Neural progenitor cell (in vitro differentiated cells): ENCODE measurements around the gene GLP1R. TPM values are rescaled to one million over a fixed set of nuclear protein-coding genes. Genes with fewer than 3 reads are reported as not detected.

Experiments used
- DNase-seq: peaks from one replicate; pipeline ENCODE4 v3.0.0-alpha.2; 2016; ENCODE audit warnings: low spot score
- H2AFZ ChIP-seq: fragments of 200-600 bp; sonication (generic); replicated peaks from 2 replicates; pipeline ENCODE4 v1.6.1; 2016; ENCODE audit warnings: antibody characterized with exemption
- H3F3A ChIP-seq: fragments of 200-600 bp; sonication (generic); 2 replicates; pipeline ENCODE4 v1.6.1; 2016; ENCODE audit warnings: antibody characterized with exemption, low read depth
- H3K27ac ChIP-seq: fragments of 200-600 bp; sonication (generic); 2 replicates; pipeline ENCODE4 v1.5.1; 2016; ENCODE audit warnings: mild to moderate bottlenecking
- H3K27me3 ChIP-seq: fragments of 200-600 bp; sonication (generic); 2 replicates; pipeline ENCODE4 v1.6.1; 2016; ENCODE audit warnings: mild to moderate bottlenecking, moderate library complexity
- H3K36me3 ChIP-seq: fragments of 200-600 bp; sonication (generic); 2 replicates; pipeline ENCODE4 v1.5.1; 2016
- H3K4me1 ChIP-seq: fragments of 200-600 bp; sonication (generic); 2 replicates; pipeline ENCODE4 v1.6.1; 2016; ENCODE audit warnings: mixed run types
- H3K4me2 ChIP-seq: fragments of 200-600 bp; sonication (generic); 2 replicates; pipeline ENCODE4 v1.6.1; 2016
- H3K4me3 ChIP-seq: fragments of 200-600 bp; sonication (generic); 2 replicates; pipeline ENCODE4 v1.5.1; 2016
- H3K79me2 ChIP-seq: fragments of 200-600 bp; sonication (generic); 2 replicates; pipeline ENCODE4 v1.6.1; 2016; ENCODE audit warnings: low read depth
- H3K9ac ChIP-seq: fragments of 200-600 bp; sonication (generic); 2 replicates; pipeline ENCODE4 v1.6.1; 2016
- H3K9me3 ChIP-seq: fragments of 200-600 bp; sonication (generic); 2 replicates; pipeline ENCODE4 v1.5.1; 2016; ENCODE audit warnings: low read depth
- H4K20me1 ChIP-seq: fragments of 200-600 bp; sonication (generic); 2 replicates; pipeline ENCODE4 v1.6.1; 2016; ENCODE audit warnings: low read depth
- H3K27ac Mint-ChIP-seq: 3 replicates; pipeline ENCODE4 v1.8.0; 2021; ENCODE audit warnings: mixed read lengths
- H3K27me3 Mint-ChIP-seq: 2 replicates; pipeline ENCODE4 v1.8.0; 2022; ENCODE audit warnings: low read depth, mild to moderate bottlenecking, inconsistent platforms, moderate library complexity, mixed read lengths; ENCODE audit not compliant: insufficient read depth
- H3K36me3 Mint-ChIP-seq: 3 replicates; pipeline ENCODE4 v1.8.0; 2021; ENCODE audit warnings: mixed read lengths
- H3K4me1 Mint-ChIP-seq: 3 replicates; pipeline ENCODE4 v1.8.0; 2021; ENCODE audit warnings: mixed read lengths
- H3K4me3 Mint-ChIP-seq: 3 replicates; pipeline ENCODE4 v1.8.0; 2021; ENCODE audit warnings: mild to moderate bottlenecking, moderate library complexity, mixed read lengths
- H3K9me3 Mint-ChIP-seq: 3 replicates; pipeline ENCODE4 v1.8.0; 2020; ENCODE audit warnings: mixed read lengths
- CTCF ChIP-seq: fragments of 200-600 bp; sonication (generic); IDR thresholded peaks from 2 replicates; pipeline ENCODE4 v1.5.1; 2017; ENCODE audit warnings: antibody characterized with exemption, mild to moderate bottlenecking
- EZH2 ChIP-seq: fragments of 200-600 bp; sonication (generic); IDR thresholded peaks from 2 replicates; pipeline ENCODE4 v1.6.1; 2017; ENCODE audit warnings: antibody characterized with exemption, mild to moderate bottlenecking, moderate library complexity
- EZH2phosphoT487 ChIP-seq: fragments of 200-600 bp; sonication (generic); IDR thresholded peaks from 2 replicates; pipeline ENCODE4 v1.6.1; 2017; ENCODE audit warnings: antibody characterized with exemption
- total RNA-seq: library from RNA; depleted of rRNA; stranded (reverse); fragments of >200 nt; gene quantifications from 2 replicates; pipeline ENCODE4 v1.2.3, GENCODE V29; 2015; ENCODE audit warnings: low replicate concordance

The GLP1R gene
- total RNA-seq, 1 donor from 2014 or later: 0.82 TPM

DNA sequence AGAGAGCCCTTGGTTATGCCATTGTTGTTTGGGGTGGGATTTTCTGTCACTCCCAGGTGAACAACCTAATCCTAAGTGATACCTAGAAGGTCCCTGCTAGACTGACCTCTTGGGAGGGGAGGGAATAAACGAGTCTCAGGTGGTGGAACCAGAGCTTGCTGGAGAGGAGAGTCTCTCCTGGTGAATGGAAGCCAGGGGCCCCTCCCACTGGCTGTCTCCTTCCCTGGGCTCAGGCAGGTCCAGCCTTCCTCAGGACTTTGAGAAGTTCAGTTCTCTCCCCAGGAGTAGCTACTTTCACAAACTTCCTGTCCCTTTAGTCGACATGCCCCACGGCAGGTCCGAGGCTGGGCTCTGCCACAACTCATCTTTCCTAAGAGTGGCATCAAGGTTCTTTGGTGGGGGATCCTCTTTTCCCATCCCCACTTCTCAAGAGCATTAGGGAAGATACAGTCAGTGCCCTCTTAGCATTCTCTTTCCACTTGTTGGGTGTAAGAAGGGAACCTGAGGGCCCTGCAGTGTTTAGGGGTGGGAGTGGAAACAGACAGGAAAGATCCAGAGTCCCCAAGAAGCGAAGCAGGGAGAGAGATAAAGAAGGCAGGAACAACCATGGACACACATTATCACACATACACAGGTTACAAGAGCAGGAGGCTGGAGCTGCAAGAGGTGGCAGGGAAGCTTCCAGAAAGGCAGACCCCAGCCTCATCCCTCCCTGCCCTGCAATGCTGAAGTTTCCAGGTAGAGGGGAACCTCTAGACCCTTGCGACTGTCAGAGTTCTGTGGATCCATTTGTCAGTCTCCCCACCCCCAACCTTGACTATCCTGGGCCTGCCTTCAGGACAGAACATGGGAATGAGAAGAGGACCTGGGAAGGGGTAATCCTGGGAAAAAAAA is 900 bp upstream of the GLP1R start:
- Histone ChIP-seq H3K79me2 (no peaks in the 10 kb centered on the region), H3K4me3 (peak overlapping the region; percentile 65), H3K4me1 (no peaks in the 10 kb centered on the region), H3K9me3 (no peaks in the 10 kb centered on the region), H3F3A (peaks cover 2% of the 10 kb centered on the region), H3K36me3 (no peaks in the 10 kb centered on the region), H3K27me3 (peaks cover 50% of the 10 kb centered on the region), H3K4me2 (peak overlapping the region; percentile 98), H3K9ac (no peak overlapping the region), H4K20me1 (peaks cover 24% of the 10 kb centered on the region), H2AFZ (peak overlapping the region; percentile 95), H3K27ac (no peak overlapping the region)
- Mint-ChIP-seq H3K9me3 (no peaks in the 10 kb centered on the region), H3K4me1 (no peaks in the 10 kb centered on the region), H3K36me3 (no peaks in the 10 kb centered on the region), H3K27ac (no peak overlapping the region), H3K4me3 (peak overlapping the region; percentile 60), H3K27me3 (peaks cover 47% of the 10 kb centered on the region)
- TF ChIP-seq EZH2 (no peak), EZH2phosphoT487 (no peak), CTCF (no peak)
- no peak for DNase-seq

- no peaks in the 10 kb centered on the region for H3K4me1 ChIP-seq
- Mint-ChIP-seq H3K9me3 (no peaks in the 10 kb centered on the region), H3K4me1 (peaks cover 4% of the 10 kb centered on the region), H3K36me3 (no peaks in the 10 kb centered on the region), H3K27ac (no peak overlapping the region), H3K27me3 (peaks cover 48% of the 10 kb centered on the region), H3K4me3 (peak overlapping the region; percentile 72)
- no peak for TF ChIP-seq EZH2
- peaks cover 2% of the 10 kb centered on the region for H3F3A ChIP-seq
- peaks cover 50% of the 10 kb centered on the region for H3K27me3 ChIP-seq
- no peaks in the 10 kb centered on the region for H3K79me2 ChIP-seq
- H3K36me3 ChIP-seq: no peaks in the 10 kb centered on the region
- H3K27ac ChIP-seq: no peak overlapping the region
- H3K9ac ChIP-seq: no peak overlapping the region
- DNase-seq: peak; percentile 23
- H4K20me1 ChIP-seq: peaks cover 24% of the 10 kb centered on the region
- H3K4me3 ChIP-seq: no peak overlapping the region
- no peak overlapping the region for H2AFZ ChIP-seq
- H3K9me3 ChIP-seq: no peaks in the 10 kb centered on the region
- peak overlapping the region; percentile 98 for H3K4me2 ChIP-seq
Observed at GRCh38 chr6:39049575-39050283, 1.1 kb downstream of the GLP1R start.

DNA sequence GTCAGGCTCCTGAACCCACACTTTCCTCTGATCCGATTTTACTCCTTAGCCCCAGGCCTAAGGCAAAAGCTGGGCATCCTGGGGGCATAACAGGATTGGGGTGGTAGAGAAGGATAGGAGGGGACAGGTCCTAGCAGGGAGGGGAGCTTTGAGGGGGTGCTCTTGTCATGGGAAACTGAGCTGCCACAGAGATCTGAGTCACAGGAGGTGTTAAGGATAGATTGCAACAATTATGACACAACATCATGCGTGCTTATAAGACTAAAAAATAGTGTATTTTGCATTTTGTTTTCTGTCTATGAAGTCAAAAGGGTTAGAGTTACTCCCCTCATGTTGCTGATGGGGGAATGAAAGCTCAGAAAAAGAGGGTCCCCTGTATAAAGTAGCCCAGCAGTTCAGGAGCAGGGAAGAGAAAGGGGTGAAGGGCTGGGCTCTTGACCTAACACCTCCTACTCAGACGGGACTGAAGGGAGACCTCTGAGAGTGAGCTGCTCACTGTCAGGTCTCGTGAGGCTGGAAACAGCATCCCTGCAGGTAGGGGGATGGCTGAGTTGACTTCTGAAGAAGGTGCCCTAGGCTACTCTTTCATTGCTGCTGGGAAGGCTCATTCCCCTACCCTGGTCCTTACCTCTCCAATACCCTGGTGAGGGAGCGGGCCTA is 2.0 kb downstream of the GLP1R start:
- DNase-seq: no peak
- H3K9me3 ChIP-seq: no peaks in the 10 kb centered on the region
- H3F3A ChIP-seq: peaks cover 2% of the 10 kb centered on the region
- TF ChIP-seq CTCF (no peak), EZH2 (no peak), EZH2phosphoT487 (no peak)
- H3K4me2 ChIP-seq: no peak overlapping the region
- H3K79me2 ChIP-seq: no peaks in the 10 kb centered on the region
- H3K4me3 ChIP-seq: no peak overlapping the region
- Mint-ChIP-seq H3K9me3 (no peaks in the 10 kb centered on the region), H3K27ac (no peak overlapping the region), H3K4me1 (peaks cover 4% of the 10 kb centered on the region), H3K36me3 (no peaks in the 10 kb centered on the region), H3K4me3 (no peak overlapping the region), H3K27me3 (peaks cover 47% of the 10 kb centered on the region)
- H3K4me1 ChIP-seq: no peaks in the 10 kb centered on the region
- peaks cover 24% of the 10 kb centered on the region for H4K20me1 ChIP-seq
- H3K9ac ChIP-seq: no peak overlapping the region
- no peak overlapping the region for H2AFZ ChIP-seq
- no peak overlapping the region for H3K27ac ChIP-seq
- no peaks in the 10 kb centered on the region for H3K36me3 ChIP-seq
- peaks cover 50% of the 10 kb centered on the region for H3K27me3 ChIP-seq
